ENCODE data around the gene HECTD4. TPM values are rescaled to one million over a fixed set of nuclear protein-coding genes. Genes with fewer than 3 reads are reported as not detected.

Gene HECTD4
- total RNA-seq, 2 donors from 2014 or later: 14.8 to 16.5 TPM

DNA sequence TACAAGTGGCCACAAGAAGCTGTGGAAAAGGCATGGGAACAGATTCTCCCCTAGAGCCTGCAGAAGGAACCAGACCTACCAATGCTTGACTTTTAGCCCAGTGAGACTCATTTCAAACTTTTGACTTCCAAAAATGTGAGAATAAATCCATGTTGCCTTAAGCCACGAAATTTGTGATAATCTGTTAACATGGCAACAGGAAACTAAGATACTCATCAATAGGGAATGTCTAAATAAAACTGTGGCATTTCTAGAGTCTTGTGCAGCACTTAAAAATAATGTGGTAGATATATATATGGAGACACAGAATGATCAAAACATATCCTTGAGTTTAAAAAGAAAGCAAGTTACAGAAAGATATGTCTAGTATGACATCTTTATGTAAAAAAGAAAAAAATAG lies 12.0 kb downstream of the HECTD4 start:
- Histone ChIP-seq H3K27ac (no peak overlapping the region), H3K4me3 (no peak overlapping the region), H3K27me3 (no peaks in the 10 kb centered on the region), H3K4me1 (peaks cover 0 to 5% of the 10 kb centered on the region in 2 donors), H3K9me3 (no peaks in the 10 kb centered on the region), H3K36me3 (no peaks in the 10 kb centered on the region)
- TF ChIP-seq, protein P1, sequence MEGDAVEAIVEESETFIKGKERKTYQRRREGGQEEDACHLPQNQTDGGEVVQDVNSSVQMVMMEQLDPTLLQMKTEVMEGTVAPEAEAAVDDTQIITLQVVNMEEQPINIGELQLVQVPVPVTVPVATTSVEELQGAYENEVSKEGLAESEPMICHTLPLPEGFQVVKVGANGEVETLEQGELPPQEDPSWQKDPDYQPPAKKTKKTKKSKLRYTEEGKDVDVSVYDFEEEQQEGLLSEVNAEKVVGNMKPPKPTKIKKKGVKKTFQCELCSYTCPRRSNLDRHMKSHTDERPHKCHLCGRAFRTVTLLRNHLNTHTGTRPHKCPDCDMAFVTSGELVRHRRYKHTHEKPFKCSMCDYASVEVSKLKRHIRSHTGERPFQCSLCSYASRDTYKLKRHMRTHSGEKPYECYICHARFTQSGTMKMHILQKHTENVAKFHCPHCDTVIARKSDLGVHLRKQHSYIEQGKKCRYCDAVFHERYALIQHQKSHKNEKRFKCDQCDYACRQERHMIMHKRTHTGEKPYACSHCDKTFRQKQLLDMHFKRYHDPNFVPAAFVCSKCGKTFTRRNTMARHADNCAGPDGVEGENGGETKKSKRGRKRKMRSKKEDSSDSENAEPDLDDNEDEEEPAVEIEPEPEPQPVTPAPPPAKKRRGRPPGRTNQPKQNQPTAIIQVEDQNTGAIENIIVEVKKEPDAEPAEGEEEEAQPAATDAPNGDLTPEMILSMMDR (IDR thresholded peaks at IDR 0.05): no peak
- no peak for DNase-seq (ENCODE audit: low spot score)

DNA sequence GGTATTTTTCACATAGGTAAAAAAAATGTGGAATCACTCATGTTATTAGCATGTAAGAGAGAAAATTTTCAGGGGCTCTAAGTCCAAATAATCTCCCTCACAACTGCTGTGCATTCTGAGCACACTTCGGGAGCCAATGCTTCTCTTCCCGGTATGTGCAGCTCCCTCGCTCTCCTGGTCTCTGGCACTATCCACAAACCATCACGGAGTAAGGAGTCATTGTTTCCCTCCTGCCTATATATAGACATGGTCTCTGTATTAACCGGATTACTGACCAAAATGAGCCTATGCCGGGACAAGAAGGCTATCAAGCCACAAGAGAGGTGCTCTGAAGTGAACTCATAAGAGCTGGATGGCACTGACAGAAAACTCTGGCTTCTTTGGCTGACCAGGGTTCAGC lies 13.4 kb downstream of the HECTD4 start:
- TF ChIP-seq, protein P1 (IDR thresholded peaks at IDR 0.05): no peak
- DNase-seq (ENCODE audit: low spot score): no peak
- Histone ChIP-seq H3K36me3 (no peaks in the 10 kb centered on the region), H3K4me3 (no peak overlapping the region), H3K9me3 (no peaks in the 10 kb centered on the region), H3K27me3 (no peaks in the 10 kb centered on the region), H3K4me1 (peaks cover 0 to 5% of the 10 kb centered on the region in 2 donors), H3K27ac (no peak overlapping the region)

DNA sequence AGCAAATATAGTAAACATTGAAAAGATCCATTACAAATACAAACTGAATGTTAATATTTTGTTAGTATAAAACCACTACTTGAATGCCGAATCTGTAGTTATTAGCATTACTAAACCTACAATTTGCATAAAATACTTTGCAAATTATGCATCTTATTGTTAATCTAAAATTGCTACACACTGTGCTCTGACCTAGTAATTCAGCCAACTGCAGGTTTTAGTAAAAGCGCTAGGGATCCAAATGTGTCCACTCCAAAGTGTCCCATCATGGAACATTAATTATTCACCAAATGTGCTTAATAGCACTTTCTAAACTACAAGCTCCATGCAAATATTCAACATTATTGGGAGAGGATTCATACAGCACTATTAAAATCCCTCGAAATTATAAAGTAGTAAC lies 14.3 kb downstream of the HECTD4 start:
- no peaks in the 10 kb centered on the region for H3K27me3 ChIP-seq
- H3K27ac ChIP-seq: no peak overlapping the region
- no peaks in the 10 kb centered on the region for H3K36me3 ChIP-seq
- peaks cover 0 to 5% of the 10 kb centered on the region in 2 donors for H3K4me1 ChIP-seq
- DNase-seq (ENCODE audit: low spot score): no peak
- no peaks in the 10 kb centered on the region for H3K9me3 ChIP-seq
- TF ChIP-seq, protein P1 (IDR thresholded peaks at IDR 0.05): no peak
- H3K4me3 ChIP-seq: no peak overlapping the region

DNA sequence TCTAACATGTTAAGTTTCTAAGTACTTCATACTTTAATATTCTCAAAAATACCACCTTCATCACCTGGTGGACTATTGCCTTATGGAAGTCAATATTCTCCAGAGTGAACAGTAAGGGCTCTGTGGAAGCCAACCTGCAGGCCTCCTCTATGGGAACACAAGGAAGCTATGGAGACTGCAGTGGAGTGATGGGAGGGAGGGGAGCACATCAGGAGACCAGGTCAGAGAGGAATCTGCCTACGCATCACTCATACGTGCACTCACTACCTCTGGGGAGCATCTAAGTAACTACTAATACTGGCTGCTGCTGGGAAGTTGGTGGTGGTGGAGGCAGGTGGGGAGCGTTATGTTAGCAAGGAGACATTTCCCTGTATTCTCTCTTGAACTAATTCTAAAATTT lies 19.9 kb downstream of the HECTD4 start:
- H3K4me1 ChIP-seq: no peaks in the 10 kb centered on the region
- no peaks in the 10 kb centered on the region for H3K27me3 ChIP-seq
- no peak for DNase-seq (ENCODE audit: low spot score)
- H3K9me3 ChIP-seq: no peaks in the 10 kb centered on the region
- TF ChIP-seq, protein P1 (IDR thresholded peaks at IDR 0.05): no peak
- H3K27ac ChIP-seq: no peak overlapping the region
- H3K4me3 ChIP-seq: no peak overlapping the region
- H3K36me3 ChIP-seq: no peaks in the 10 kb centered on the region

DNA sequence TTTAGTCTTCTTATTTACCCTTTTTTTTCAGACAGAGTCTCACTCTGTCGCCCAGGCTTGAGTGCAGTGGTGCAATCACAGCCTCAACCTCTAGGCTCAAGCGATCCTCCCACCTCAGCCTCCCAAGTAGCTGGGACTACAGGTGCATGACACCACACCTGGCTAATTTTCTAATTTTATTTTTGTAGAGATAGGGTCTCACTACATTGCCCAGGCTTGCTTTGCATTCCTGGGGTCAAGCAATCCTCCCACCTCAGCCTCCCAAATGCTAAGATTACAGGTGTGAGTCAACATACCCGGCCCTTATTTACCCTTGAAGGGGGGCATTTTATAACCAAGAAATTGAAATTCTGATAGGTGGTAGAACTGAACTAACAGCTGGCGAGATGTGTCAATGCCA lies 21.0 kb downstream of the HECTD4 start:
- Histone ChIP-seq H3K27me3 (no peaks in the 10 kb centered on the region), H3K27ac (no peak overlapping the region), H3K4me3 (no peak overlapping the region), H3K36me3 (no peaks in the 10 kb centered on the region), H3K4me1 (no peaks in the 10 kb centered on the region), H3K9me3 (no peaks in the 10 kb centered on the region)
- DNase-seq (ENCODE audit: low spot score): no peak
- TF ChIP-seq, protein P1 (IDR thresholded peaks at IDR 0.05): no peak

DNA sequence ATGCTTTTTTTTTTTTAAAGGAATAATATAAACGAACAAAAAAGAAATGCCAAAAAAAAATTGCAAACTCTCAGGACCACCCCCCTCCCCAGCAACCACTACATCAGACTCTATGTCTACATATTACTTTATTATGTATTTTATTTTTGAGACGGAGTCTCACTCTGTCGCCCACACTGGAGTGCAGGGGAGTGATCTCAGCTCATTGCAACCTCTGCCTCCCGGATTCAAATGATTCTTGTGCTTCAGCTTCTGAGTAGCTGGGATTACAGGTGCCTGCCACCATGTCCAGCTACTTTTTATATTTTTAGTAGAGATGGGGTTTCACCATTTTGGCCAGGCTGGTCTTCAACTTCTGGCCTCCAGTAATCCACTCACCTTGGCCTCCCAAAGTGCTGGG lies 22.9 kb downstream of the HECTD4 start:
- Histone ChIP-seq H3K4me3 (no peak overlapping the region), H3K27me3 (no peaks in the 10 kb centered on the region), H3K9me3 (no peaks in the 10 kb centered on the region), H3K27ac (no peak overlapping the region), H3K36me3 (no peaks in the 10 kb centered on the region), H3K4me1 (no peaks in the 10 kb centered on the region)
- TF ChIP-seq, protein P1 (IDR thresholded peaks at IDR 0.05): no peak
- DNase-seq (ENCODE audit: low spot score): no peak
